Adipocyte (in vitro differentiated cells): ENCODE data around the gene MEX3A.
"Not testable (repeated sequence)": the region's sequence is repeated elsewhere in the genome, so short reads cannot be mapped to it uniquely, and the experiment has no call there.

Source experiments
- DNase-seq: peaks from one replicate; pipeline ENCODE4 v3.0.0-alpha.2; 2015; ENCODE audit warnings: low read depth
- H3K27me3 ChIP-seq: replicated peaks from 2 replicates; pipeline ENCODE4 v1.7.0; 2013; ENCODE audit warnings: mild to moderate bottlenecking, low read length, moderate library complexity; ENCODE audit not compliant: control insufficient read depth, insufficient read depth
- H3K36me3 ChIP-seq: 2 replicates; pipeline ENCODE4 v1.7.0; 2013; ENCODE audit warnings: low read length, mild to moderate bottlenecking, moderate library complexity; ENCODE audit not compliant: control insufficient read depth, insufficient read depth, severe bottlenecking
- H3K4me1 ChIP-seq: 2 replicates; pipeline ENCODE4 v1.7.0; 2013; ENCODE audit warnings: mild to moderate bottlenecking, low read length, moderate library complexity; ENCODE audit not compliant: control insufficient read depth, insufficient read depth
- H3K4me3 ChIP-seq: 2 replicates; pipeline ENCODE4 v1.7.0; 2013; ENCODE audit warnings: mild to moderate bottlenecking, low read length, moderate library complexity
- H3K9ac ChIP-seq: 2 replicates; pipeline ENCODE4 v1.7.0; 2013; ENCODE audit warnings: mild to moderate bottlenecking, low read length, moderate library complexity
- H3K9me3 ChIP-seq: 2 replicates; pipeline ENCODE4 v1.7.0; 2013; ENCODE audit warnings: mild to moderate bottlenecking, low read length, moderate library complexity; ENCODE audit not compliant: control insufficient read depth

Gene MEX3A

GRCh38 chr1:156074661-156075060 lies 7.6 kb downstream of the MEX3A start:
- peaks cover 3% of the 10 kb centered on the region for H3K4me1 ChIP-seq
- H3K36me3 ChIP-seq: no peaks in the 10 kb centered on the region

DNA sequence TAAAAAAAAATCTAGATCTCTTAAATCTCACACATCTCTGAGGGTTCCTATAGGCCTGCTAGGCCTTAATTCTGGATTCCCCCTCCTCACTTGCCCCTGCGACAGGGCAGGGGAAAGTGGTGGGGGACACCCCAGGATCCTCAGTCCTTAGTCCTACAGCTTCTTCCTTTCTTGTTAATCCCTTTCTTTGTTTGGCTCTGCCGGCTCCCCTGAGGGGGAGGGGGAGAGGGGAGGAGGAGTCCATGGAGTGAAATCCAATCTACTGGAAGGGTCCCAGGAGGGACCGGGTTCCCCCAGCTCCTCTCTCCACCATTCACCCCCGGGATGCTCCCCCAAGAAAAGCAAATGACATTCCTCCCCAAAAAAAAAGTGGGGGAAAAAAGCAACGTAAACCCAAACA lies 8.5 kb downstream of the MEX3A start:
- no peak for DNase-seq
- Histone ChIP-seq H3K9me3 (no peaks in the 10 kb centered on the region), H3K4me1 (peaks cover 3% of the 10 kb centered on the region), H3K27me3 (no peaks in the 10 kb centered on the region), H3K4me3 (no peak overlapping the region), H3K9ac (no peak overlapping the region), H3K36me3 (no peaks in the 10 kb centered on the region)

More at GRCh38 chr1:156074661-156075060, 7.6 kb downstream of the MEX3A start:
- Histone ChIP-seq H3K4me3 (no peak overlapping the region), H3K27me3 (no peaks in the 10 kb centered on the region), H3K9me3 (no peaks in the 10 kb centered on the region), H3K9ac (no peak overlapping the region)
- DNase-seq: no peak

DNA sequence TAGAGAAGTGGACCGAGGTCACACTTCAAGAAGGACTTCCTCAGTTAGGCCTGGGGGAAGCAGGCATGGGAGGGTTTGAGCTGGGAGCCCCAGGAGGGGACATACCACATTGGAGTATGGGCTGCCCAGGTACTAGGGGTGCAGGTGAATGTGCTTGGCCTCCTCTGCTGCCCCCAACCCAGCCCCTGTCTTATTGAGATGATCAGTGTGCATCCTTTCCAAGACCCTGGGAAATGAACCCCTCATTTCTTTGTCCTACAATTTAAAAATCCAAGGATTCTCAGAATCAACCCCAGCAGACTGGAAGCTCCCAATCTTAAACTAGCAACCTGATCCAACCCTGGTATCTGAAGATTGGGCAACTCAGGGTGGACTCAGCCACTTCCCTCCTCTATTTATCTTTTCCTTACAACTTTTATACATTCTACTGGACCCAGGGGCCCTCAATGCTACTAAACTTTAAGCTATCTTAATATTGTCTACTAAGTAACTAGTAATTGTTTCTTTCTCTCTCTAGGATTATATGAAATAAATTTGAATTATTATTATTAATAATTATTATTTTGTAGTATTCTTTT lies 9.1 kb downstream of the MEX3A start:
- Histone ChIP-seq H3K9ac (no peak overlapping the region), H3K9me3 (no peaks in the 10 kb centered on the region), H3K4me3 (no peak overlapping the region), H3K27me3 (no peaks in the 10 kb centered on the region), H3K36me3 (no peaks in the 10 kb centered on the region), H3K4me1 (peaks cover 3% of the 10 kb centered on the region)
- no peak for DNase-seq

DNA sequence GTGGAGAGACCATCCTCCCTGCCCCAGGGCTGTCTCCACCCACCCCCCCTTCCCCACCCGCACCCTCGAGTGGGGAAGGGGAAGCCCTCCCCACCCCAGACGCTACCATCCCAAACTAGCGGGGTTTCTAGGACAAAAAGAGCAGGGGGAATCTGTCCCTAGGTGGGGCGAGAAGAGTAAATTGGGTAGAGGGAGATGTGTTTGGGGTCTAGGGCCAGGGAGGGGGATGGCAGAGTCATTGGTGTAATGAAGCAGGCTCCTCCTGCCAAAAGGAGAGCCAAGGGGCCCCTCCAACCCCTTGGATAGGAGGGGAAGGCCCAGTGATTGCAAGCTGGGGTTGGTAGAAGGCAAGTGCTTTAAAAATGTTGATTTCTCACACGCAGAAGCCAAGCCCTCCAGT lies 10.0 kb downstream of the MEX3A start:
- DNase-seq: no peak
- H3K27me3 ChIP-seq: no peaks in the 10 kb centered on the region
- H3K36me3 ChIP-seq: no peaks in the 10 kb centered on the region
- peaks cover 3% of the 10 kb centered on the region for H3K4me1 ChIP-seq
- H3K4me3 ChIP-seq: no peak overlapping the region
- no peaks in the 10 kb centered on the region for H3K9me3 ChIP-seq
- no peak overlapping the region for H3K9ac ChIP-seq

DNA sequence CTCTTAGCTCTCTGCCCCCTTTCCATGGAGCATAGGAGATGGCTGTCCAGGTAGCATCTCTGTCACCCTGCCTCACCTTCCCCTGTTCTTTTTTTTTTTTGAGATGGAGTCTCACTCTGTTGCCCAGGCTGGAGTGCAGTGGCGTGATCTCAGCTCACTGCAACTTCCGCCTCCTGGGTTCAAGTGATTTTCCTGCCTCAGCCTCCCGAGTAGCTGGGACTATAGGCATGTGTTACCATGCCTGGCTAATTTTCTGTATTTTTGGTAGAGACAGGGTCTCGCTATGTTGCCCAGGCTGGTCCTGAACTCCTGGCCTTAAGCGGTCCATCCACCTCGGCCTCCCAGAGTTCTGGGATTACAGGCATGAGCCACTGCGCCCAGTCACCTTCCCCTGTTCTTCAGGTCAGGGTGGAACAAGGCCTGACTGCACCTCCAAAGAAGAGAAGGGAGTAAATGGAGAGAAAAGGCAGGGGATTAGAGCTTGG lies 10.9 kb downstream of the MEX3A start:
- not testable (repeated sequence) for H3K9ac ChIP-seq, H3K27me3 ChIP-seq, H3K9me3 ChIP-seq, H3K36me3 ChIP-seq, H3K4me3 ChIP-seq, H3K4me1 ChIP-seq, DNase-seq

DNA sequence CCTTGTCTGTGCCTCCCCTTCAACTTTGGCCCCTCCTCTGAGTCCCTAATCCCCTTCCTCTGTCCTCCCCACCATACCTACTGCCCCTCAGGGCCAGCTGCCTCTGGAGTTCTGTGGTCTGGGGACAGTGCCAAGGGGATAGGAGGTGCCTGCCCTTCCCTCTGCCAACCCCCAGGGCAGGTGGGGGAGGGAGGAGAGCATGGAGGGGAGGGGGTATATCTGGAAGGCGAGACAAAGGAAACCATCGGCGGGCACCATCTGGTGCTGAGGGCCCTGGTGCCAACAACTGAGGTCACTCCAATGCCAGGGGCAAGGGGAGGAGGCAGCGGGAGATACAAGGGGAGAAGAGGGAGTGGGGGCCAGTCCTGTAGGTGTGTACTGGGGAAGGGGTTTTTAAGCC lies 11.7 kb downstream of the MEX3A start:
- no peaks in the 10 kb centered on the region for H3K27me3 ChIP-seq
- no peaks in the 10 kb centered on the region for H3K4me1 ChIP-seq
- H3K4me3 ChIP-seq: no peak overlapping the region

GRCh38 chr1:156069490-156070455 lies 12.5 kb downstream of the MEX3A start:
- Histone ChIP-seq H3K9me3 (no peaks in the 10 kb centered on the region), H3K4me3 (no peak overlapping the region), H3K36me3 (no peaks in the 10 kb centered on the region), H3K9ac (no peak overlapping the region), H3K4me1 (no peaks in the 10 kb centered on the region), H3K27me3 (no peaks in the 10 kb centered on the region)
- no peak for DNase-seq

More for the DNA sequence above, 11.7 kb downstream of the MEX3A start:
- Histone ChIP-seq H3K36me3 (no peaks in the 10 kb centered on the region), H3K9ac (no peak overlapping the region), H3K9me3 (no peaks in the 10 kb centered on the region)
- DNase-seq: no peak

- Histone ChIP-seq H3K27me3 (no peaks in the 10 kb centered on the region), H3K4me1 (no peaks in the 10 kb centered on the region), H3K9ac (no peak overlapping the region), H3K4me3 (no peak overlapping the region), H3K36me3 (no peaks in the 10 kb centered on the region), H3K9me3 (no peaks in the 10 kb centered on the region)
- DNase-seq: no peak
Measured at GRCh38 chr1:156067262-156067661, 15.0 kb downstream of the MEX3A start.

DNA sequence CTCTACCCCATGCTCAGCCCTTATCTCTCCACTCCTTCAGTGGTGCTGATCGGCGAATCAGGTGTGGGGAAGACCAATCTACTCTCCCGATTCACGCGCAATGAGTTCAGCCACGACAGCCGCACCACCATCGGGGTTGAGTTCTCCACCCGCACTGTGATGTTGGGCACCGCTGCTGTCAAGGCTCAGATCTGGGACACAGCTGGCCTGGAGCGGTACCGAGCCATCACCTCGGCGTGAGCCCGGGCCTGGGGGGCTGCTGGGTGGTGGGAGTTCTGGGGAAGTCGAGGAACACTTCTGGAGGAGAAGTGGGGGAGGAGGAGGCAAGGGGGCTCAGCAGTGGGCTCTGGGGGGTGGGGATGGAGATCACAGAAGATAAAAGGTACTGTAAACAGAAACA lies 16.4 kb downstream of the MEX3A start:
- H3K9ac ChIP-seq: no peak overlapping the region
- H3K27me3 ChIP-seq: no peaks in the 10 kb centered on the region
- H3K4me1 ChIP-seq: no peaks in the 10 kb centered on the region
- H3K9me3 ChIP-seq: no peaks in the 10 kb centered on the region
- no peaks in the 10 kb centered on the region for H3K36me3 ChIP-seq
- H3K4me3 ChIP-seq: no peak overlapping the region
- DNase-seq: no peak

GRCh38 chr1:156065212-156065611 lies 17.1 kb downstream of the MEX3A start:
- no peaks in the 10 kb centered on the region for H3K36me3 ChIP-seq
- H3K9me3 ChIP-seq: no peaks in the 10 kb centered on the region
- no peaks in the 10 kb centered on the region for H3K4me1 ChIP-seq
- H3K27me3 ChIP-seq: no peaks in the 10 kb centered on the region
- DNase-seq: no peak
- H3K4me3 ChIP-seq: no peak overlapping the region
- H3K9ac ChIP-seq: no peak overlapping the region

DNA sequence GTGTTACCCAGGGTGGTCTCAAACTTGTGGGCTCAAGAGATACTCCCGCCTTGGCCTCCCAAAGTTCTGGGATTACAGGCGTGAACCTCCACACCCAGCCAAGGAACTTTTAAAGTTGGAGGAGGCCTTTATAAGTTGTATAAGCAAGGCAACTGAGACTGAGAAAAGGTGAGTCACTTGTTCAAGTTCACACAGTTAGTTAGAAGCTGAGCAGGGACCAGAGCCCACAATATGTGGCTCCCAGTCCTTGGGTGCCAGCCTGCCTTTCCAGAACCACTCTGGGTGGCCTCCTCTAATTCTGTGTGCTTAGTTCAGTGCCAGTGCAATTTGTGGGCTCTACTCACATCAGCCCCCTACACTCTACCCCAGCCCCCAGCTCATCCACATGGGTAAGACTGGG lies 17.6 kb downstream of the MEX3A start:
- Histone ChIP-seq H3K36me3 (no peaks in the 10 kb centered on the region), H3K4me1 (no peaks in the 10 kb centered on the region)

More for the DNA sequence above, 17.6 kb downstream of the MEX3A start:
- no peaks in the 10 kb centered on the region for H3K27me3 ChIP-seq
- no peak for DNase-seq
- H3K9me3 ChIP-seq: no peaks in the 10 kb centered on the region
- H3K4me3 ChIP-seq: no peak overlapping the region
- H3K9ac ChIP-seq: no peak overlapping the region
